ENCODE measurements around the gene XAB2. TPM values are rescaled to one million over a fixed set of nuclear protein-coding genes. Genes with fewer than 3 reads are reported as not detected.

The XAB2 gene
- total RNA-seq, 4 donors from 2014 or later = 20.3 to 34.1 (median 27.8) TPM

DNA sequence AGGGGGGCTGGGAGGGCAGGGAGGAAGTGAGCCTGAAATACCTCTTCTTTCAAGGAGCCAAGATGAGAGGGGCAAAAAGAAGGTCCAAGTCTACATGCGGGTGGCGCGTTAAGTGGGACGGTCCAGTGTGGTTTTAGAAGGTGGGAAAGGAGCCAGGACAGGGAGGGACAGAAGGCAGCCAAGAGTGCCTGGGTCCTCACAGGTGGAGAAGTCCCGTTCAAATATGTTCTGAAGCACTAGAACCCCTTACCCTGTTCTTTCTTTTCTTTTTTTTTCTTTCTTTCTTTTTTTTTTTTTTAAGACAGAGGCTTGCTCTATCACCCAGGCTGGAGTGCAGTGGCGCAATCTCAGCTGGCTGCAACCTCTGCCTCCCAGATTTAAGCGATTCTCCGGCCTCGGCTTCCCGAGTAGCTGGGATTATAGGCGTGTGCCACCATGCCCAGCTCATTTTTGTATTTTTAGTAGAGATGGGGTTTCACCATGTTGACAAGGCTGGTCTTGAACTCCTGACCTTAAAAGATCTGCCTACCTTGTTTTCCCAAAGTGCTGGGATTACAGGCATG, 26.3 kb downstream of the XAB2 start:
- Histone ChIP-seq H3K4me1 (peaks cover 0 to 22% (median 4%) of the 10 kb centered on the region in 3 donors), H3K27me3 (peaks cover 0 to 68% (median 0%) of the 10 kb centered on the region in 4 donors), H3K4me3 (no peak overlapping the region), H3K27ac (peak overlapping the region in 1 of 4 donors; percentile 42), H3K9me3 (no peaks in the 10 kb centered on the region), H3K36me3 (peaks cover 0 to 27% (median 0%) of the 10 kb centered on the region in 3 donors)
- intact Hi-C loops (cut with DNase I) = no loop called here
- TF ChIP-seq, protein P1, sequence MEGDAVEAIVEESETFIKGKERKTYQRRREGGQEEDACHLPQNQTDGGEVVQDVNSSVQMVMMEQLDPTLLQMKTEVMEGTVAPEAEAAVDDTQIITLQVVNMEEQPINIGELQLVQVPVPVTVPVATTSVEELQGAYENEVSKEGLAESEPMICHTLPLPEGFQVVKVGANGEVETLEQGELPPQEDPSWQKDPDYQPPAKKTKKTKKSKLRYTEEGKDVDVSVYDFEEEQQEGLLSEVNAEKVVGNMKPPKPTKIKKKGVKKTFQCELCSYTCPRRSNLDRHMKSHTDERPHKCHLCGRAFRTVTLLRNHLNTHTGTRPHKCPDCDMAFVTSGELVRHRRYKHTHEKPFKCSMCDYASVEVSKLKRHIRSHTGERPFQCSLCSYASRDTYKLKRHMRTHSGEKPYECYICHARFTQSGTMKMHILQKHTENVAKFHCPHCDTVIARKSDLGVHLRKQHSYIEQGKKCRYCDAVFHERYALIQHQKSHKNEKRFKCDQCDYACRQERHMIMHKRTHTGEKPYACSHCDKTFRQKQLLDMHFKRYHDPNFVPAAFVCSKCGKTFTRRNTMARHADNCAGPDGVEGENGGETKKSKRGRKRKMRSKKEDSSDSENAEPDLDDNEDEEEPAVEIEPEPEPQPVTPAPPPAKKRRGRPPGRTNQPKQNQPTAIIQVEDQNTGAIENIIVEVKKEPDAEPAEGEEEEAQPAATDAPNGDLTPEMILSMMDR (IDR thresholded peaks at IDR 0.05) = no peak
- TF ChIP-seq POLR2A (IDR thresholded peaks at IDR 0.05) = no peak
- WGBS, 2 donors = 46 to 71% methylated on average over 11 of the region's 11 CpGs
- DNase-seq = no peak

DNA sequence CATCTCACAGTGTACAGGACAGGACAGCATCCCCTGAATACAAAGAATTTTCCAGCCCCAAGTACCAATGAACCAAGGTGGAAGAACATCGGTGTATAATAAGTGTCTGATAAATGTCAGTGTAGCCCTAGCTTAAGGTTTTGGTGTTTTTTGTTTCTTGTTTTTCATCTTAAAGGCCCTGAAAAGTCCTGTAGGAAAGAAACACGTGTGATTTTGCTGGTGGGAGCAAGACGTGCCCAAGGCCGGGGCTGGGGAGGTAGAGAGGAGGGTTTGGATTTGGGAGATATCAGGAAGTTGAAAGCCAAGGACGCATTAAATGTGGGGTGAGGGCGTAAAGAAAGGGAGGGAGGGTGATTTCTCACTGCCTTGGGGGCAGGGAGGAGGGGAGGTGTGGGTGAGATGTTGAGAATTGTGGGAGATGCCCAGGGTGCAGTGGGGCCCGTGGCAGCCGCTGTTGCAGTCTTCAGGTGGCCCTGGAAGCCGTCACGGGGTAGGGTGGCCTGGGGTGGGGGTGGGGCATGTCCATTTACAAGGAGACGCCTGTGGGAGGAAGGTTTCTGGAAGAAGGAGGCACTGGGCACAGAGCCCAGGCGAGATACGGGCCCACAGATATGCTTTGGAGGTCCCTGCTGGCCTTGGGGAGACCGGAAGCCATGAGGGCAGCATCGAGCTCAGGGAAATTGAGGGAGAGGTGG, 27.0 kb downstream of the XAB2 start:
- 36 to 40% methylated on average over 13 to 15 of the region's 15 CpGs for WGBS, 2 donors
- peaks cover 0 to 21% (median 0%) of the 10 kb centered on the region in 3 donors for H3K36me3 ChIP-seq
- H3K4me1 ChIP-seq = peaks cover 0 to 27% (median 4%) of the 10 kb centered on the region in 3 donors
- peaks cover 0 to 74% (median 0%) of the 10 kb centered on the region in 4 donors for H3K27me3 ChIP-seq
- no peak for TF ChIP-seq POLR2A (IDR thresholded peaks at IDR 0.05)
- TF ChIP-seq, protein P1 (IDR thresholded peaks at IDR 0.05) = no peak
- no peak for DNase-seq
- H3K27ac ChIP-seq = peak overlapping the region in 1 of 4 donors; percentile 42
- no peak overlapping the region for H3K4me3 ChIP-seq
- intact Hi-C loops (cut with DNase I) = no loop called here
- no peaks in the 10 kb centered on the region for H3K9me3 ChIP-seq

DNA sequence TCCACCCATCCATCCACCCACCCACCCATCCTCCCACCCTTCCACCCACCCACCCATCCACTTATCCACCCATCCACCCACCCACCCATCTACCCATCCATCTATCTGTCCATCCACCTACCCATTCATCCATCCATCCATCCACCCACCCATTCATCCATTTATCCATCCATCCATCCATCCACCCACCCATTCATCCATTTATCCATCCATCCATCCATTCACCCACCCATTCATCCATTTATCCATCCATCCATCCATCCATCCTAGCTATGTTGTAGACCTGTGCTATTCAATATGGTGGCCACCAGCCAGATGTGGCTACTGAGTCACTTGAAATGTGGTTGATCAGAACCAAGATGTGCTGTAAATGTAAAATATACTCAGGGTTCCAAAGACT, 28.6 kb downstream of the XAB2 start:
- peaks cover 4 to 40% (median 5%) of the 10 kb centered on the region in 3 donors for H3K4me1 ChIP-seq
- DNase-seq = no peak
- no peak for TF ChIP-seq POLR2A (IDR thresholded peaks at IDR 0.05)
- TF ChIP-seq, protein P1 (IDR thresholded peaks at IDR 0.05) = no peak
- H3K27ac ChIP-seq = no peak overlapping the region
- peaks cover 0 to 77% (median 0%) of the 10 kb centered on the region in 4 donors for H3K27me3 ChIP-seq
- H3K9me3 ChIP-seq = no peaks in the 10 kb centered on the region
- no peak overlapping the region for H3K4me3 ChIP-seq
- H3K36me3 ChIP-seq = peaks cover 0 to 6% (median 0%) of the 10 kb centered on the region in 3 donors
- intact Hi-C loops (cut with DNase I) = no loop called here

DNA sequence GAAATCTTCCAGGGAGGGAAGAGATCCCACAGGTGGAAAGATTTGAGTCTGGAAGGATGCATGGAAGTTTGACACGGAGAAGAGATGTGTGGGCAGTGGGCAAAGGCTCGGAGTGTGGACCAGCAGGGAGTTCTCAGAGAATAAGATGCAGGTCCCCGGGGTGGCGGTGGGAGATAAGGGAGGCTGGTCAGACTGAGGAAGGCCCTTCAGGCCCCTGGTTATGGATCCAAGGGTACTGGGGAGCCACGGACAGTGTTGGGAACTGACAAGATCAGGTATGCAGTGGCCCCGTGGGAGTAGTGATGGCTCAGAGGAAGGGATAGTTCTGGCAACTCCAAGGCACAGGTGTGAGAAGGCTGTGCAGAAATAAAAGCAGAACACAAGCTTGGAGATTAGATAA, 31.2 kb downstream of the XAB2 start:
- no peak overlapping the region for H3K4me3 ChIP-seq
- 71 to 77% methylated on average over 6 of the region's 6 CpGs for WGBS, 2 donors
- no peak overlapping the region for H3K27ac ChIP-seq
- H3K36me3 ChIP-seq = no peaks in the 10 kb centered on the region
- H3K9me3 ChIP-seq = no peaks in the 10 kb centered on the region
- intact Hi-C loops (cut with DNase I) = no loop called here
- peaks cover 4 to 40% (median 5%) of the 10 kb centered on the region in 3 donors for H3K4me1 ChIP-seq
- peaks cover 0 to 79% (median 0%) of the 10 kb centered on the region in 4 donors for H3K27me3 ChIP-seq
- TF ChIP-seq POLR2A (IDR thresholded peaks at IDR 0.05) = no peak
- TF ChIP-seq, protein P1 (IDR thresholded peaks at IDR 0.05) = no peak
- no peak for DNase-seq

DNA sequence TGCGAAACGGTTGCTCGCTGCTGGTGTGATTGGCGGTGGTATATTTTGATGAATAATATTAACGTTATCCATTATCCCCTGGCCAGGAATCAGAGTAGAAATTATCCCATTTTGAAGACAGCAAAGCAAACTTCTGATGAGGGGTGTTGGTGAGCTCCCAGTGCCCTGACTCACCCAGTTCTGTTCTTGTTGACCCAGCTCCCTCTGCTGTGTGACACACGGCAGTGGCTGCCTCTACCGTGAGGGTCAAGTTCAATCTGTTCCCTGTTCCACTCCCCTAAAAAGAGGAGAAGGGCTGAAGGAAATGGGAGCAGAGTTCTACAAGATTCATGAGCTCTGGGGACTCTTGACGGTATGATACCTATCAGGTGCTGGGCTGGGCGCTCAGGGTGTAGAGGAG, 31.7 kb downstream of the XAB2 start:
- WGBS, 2 donors = 64 to 67% methylated on average over 8 of the region's 9 CpGs
- H3K4me1 ChIP-seq = peaks cover under 1 to 35% (median 5%) of the 10 kb centered on the region in 3 donors
- TF ChIP-seq, protein P1 (IDR thresholded peaks at IDR 0.05) = peak in 1 of 6 experiments; percentile 6
- TF ChIP-seq POLR2A (IDR thresholded peaks at IDR 0.05) = no peak
- no peak for DNase-seq
- H3K27me3 ChIP-seq = peaks cover 0 to 78% (median 0%) of the 10 kb centered on the region in 4 donors
- H3K9me3 ChIP-seq = no peaks in the 10 kb centered on the region
- no peak overlapping the region for H3K27ac ChIP-seq
- intact Hi-C loops (cut with DNase I) = no loop called here
- peak overlapping the region in 2 of 4 donors; percentile 56 to 66 for H3K4me3 ChIP-seq
- no peaks in the 10 kb centered on the region for H3K36me3 ChIP-seq
